Cardiac fibroblast (primary cell): ENCODE data around the gene PHACTR3.

ENCODE experiments used
- DNase-seq, 2 donors: peaks; one replicate each; pipeline versions ENCODE4 v3.0.0 to v3.0.0-alpha.2; 2010; ENCODE audit warnings: low read depth in 2 of 2
- H3K4me3 ChIP-seq, 2 donors: replicated peaks in 1 of 2; 1 replicate in 1 of 2; 2 replicates in 1 of 2; pipeline ENCODE4 v1.5.1; 2011; ENCODE audit warnings: low read depth in 2 of 2, low read length in 2 of 2, mild to moderate bottlenecking in 2 of 2, moderate library complexity in 1 of 2
- CTCF ChIP-seq: IDR thresholded peaks from one replicate; pipeline ENCODE4 v1.5.1; 2011; ENCODE audit warnings: low read depth, mild to moderate bottlenecking, low read length, inconsistent platforms

Gene PHACTR3

GRCh38 chr20:59789686-59790085, 185.3 kb downstream of the PHACTR3 start:
- no peak for DNase-seq
- H3K4me3 ChIP-seq, result no peak overlapping the region
- no peak for TF ChIP-seq CTCF

GRCh38 chr20:59790346-59790745, 186.0 kb downstream of the PHACTR3 start:
- no peak for TF ChIP-seq CTCF
- DNase-seq, result no peak
- H3K4me3 ChIP-seq, result no peak overlapping the region

- DNase-seq, result no peak
- no peak for TF ChIP-seq CTCF
- no peak overlapping the region for H3K4me3 ChIP-seq
Observed at GRCh38 chr20:59792300-59792699, 188.0 kb downstream of the PHACTR3 start.

- DNase-seq, result no peak
- H3K4me3 ChIP-seq, result no peak overlapping the region
- TF ChIP-seq CTCF, result no peak
Observed at GRCh38 chr20:59794555-59794954, 190.2 kb downstream of the PHACTR3 start.

- no peak for TF ChIP-seq CTCF
- DNase-seq, result no peak
Observed at GRCh38 chr20:59800309-59800708, 196.0 kb downstream of the PHACTR3 start.

GRCh38 chr20:59802018-59802417, 197.7 kb downstream of the PHACTR3 start:
- no peak for TF ChIP-seq CTCF
- no peak for DNase-seq
- H3K4me3 ChIP-seq, result no peak overlapping the region

More at GRCh38 chr20:59800309-59800708, 196.0 kb downstream of the PHACTR3 start:
- no peak overlapping the region for H3K4me3 ChIP-seq

- no peak for TF ChIP-seq CTCF
- H3K4me3 ChIP-seq, result no peak overlapping the region
- no peak for DNase-seq
Observed at GRCh38 chr20:59802471-59803221, 198.3 kb downstream of the PHACTR3 start.
